ENCODE results near the gene ONECUT1.

DNA sequence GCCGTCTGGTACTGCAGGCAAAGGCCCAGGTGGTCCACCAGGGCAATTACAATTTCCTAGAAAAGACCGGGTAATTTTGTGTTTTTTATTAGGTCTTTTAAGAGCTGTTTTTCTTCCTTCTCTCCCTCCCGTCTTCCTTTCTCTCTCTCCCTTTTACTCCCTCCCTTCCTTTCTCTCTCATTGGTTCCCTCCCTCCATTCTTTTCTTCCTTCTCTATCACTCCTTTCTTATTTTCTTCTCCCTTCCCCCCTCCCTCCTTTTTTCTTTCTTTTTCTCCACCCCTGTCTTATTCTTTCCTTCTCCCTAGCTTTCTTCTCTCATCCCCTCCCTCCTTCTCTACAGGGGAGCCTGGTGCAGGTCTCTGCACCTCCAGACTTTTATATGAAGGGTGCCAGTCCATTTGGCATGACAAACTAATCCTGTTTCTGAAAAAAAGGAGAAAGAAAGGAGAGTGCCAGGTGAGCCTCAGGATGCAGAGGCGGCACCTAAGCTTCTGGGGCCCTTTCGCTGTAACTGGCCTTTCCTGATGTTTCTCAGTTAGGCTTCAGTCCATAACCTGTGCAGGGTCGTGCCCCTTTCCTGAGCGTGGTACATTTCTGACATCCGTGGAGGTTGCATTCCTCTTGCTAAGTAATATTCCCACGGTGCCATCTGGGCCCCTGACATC, 9.1 kb upstream of the ONECUT1 start:
- no peak for TF ChIP-seq TCF4 (CRISPR knock-in tag; IDR thresholded peaks at IDR 0.05; ENCODE audit: borderline replicate concordance)
- TF ChIP-seq GLIS3 (CRISPR knock-in tag; IDR thresholded peaks at IDR 0.05), result no peak
- no peak for TF ChIP-seq PPARA (CRISPR knock-in tag; IDR thresholded peaks at IDR 0.05; ENCODE audit: borderline replicate concordance)
- TF ChIP-seq ISL1 (CRISPR knock-in tag; IDR thresholded peaks at IDR 0.05), result no peak
- no peak for TF ChIP-seq ZFP30 (CRISPR knock-in tag; IDR thresholded peaks at IDR 0.05)
- no peak for TF ChIP-seq ZNF70 (CRISPR knock-in tag; IDR thresholded peaks at IDR 0.05)
- TF ChIP-seq, protein P1, sequence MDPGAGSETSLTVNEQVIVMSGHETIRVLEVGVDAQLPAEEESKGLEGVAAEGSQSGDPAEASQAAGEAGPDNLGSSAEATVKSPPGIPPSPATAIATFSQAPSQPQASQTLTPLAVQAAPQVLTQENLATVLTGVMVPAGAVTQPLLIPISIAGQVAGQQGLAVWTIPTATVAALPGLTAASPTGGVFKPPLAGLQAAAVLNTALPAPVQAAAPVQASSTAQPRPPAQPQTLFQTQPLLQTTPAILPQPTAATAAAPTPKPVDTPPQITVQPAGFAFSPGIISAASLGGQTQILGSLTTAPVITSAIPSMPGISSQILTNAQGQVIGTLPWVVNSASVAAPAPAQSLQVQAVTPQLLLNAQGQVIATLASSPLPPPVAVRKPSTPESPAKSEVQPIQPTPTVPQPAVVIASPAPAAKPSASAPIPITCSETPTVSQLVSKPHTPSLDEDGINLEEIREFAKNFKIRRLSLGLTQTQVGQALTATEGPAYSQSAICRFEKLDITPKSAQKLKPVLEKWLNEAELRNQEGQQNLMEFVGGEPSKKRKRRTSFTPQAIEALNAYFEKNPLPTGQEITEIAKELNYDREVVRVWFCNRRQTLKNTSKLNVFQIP (CRISPR knock-in tag; IDR thresholded peaks at IDR 0.05; ENCODE audit: borderline replicate concordance, low read depth), result no peak

Measured in SK-N-SH treated with all-trans-retinoic acid at 6 μM for 48 hours (cell line).